IPS-NIHi7 (cell line): ENCODE measurements around the gene NAA60.
"Not testable (repeated sequence)": the region's sequence is repeated elsewhere in the genome, so short reads cannot be mapped to it uniquely, and the experiment has no call there.

ENCODE experiments used
- DNase-seq: peaks from one replicate; pipeline ENCODE4 v3.0.0; 2012; ENCODE audit warnings: mixed read lengths; ENCODE audit errors: extremely low spot score

Gene NAA60

GRCh38 chr16:3482659-3483241 is 39.3 kb downstream of the NAA60 start:
- DNase-seq, result no peak

GRCh38 chr16:3484318-3485096 is 41.0 kb downstream of the NAA60 start:
- no peak for DNase-seq

- DNase-seq, result no peak
Observed at GRCh38 chr16:3485097-3485745, 41.7 kb downstream of the NAA60 start.

GRCh38 chr16:3485821-3486505 is 42.5 kb downstream of the NAA60 start:
- DNase-seq, result no peak

- no peak for DNase-seq
Observed at GRCh38 chr16:3486506-3487215, 43.2 kb downstream of the NAA60 start.

GRCh38 chr16:3487521-3488410 is 44.3 kb downstream of the NAA60 start:
- DNase-seq, result no peak

GRCh38 chr16:3488801-3489200 is 45.3 kb downstream of the NAA60 start:
- no peak for DNase-seq

- DNase-seq, result peak; percentile 65
Observed at GRCh38 chr16:3490911-3491629, 47.6 kb downstream of the NAA60 start.

GRCh38 chr16:3492356-3492755 is 48.9 kb downstream of the NAA60 start:
- no peak for DNase-seq

GRCh38 chr16:3494386-3494973 is 51.0 kb downstream of the NAA60 start:
- DNase-seq, result no peak

- no peak for DNase-seq
Observed at GRCh38 chr16:3495176-3495575, 51.7 kb downstream of the NAA60 start, which contains the start of gene C16orf90. TSS of gene C16orf90 (minus strand) at chr16:3495489. CDS start at chr16:3495421, 68 bp downstream.

GRCh38 chr16:3496386-3496785 is 52.9 kb downstream of the NAA60 start:
- no peak for DNase-seq

GRCh38 chr16:3497771-3498170 is 54.3 kb downstream of the NAA60 start:
- DNase-seq, result no peak

- no peak for DNase-seq
Observed at GRCh38 chr16:3498988-3499387, 55.5 kb downstream of the NAA60 start.

GRCh38 chr16:3501412-3501761 is 57.9 kb downstream of the NAA60 start:
- DNase-seq, result not testable (repeated sequence)

GRCh38 chr16:3501783-3502400 is 58.4 kb downstream of the NAA60 start:
- DNase-seq, result no peak

- DNase-seq, result no peak
Observed at GRCh38 chr16:3503523-3503922, 60.0 kb downstream of the NAA60 start.

- DNase-seq, result no peak
Observed at GRCh38 chr16:3508736-3509135, 65.3 kb downstream of the NAA60 start.

- no peak for DNase-seq
Observed at GRCh38 chr16:3509470-3509928, 66.0 kb downstream of the NAA60 start.
